Measurements from ENCODE around the gene LMAN1L. TPM values are rescaled to one million over a fixed set of nuclear protein-coding genes. Genes with fewer than 3 reads are reported as not detected.

The LMAN1L gene
- total RNA-seq, 1 donor from 2014 or later: not detected

- H3K4me3 ChIP-seq (ENCODE audit: low read depth, low read length): no peak overlapping the region
- no peak for TF ChIP-seq CTCF (IDR thresholded peaks at IDR 0.05; ENCODE audit: insufficient read depth, low read length, poor library complexity, severe bottlenecking)
- peaks cover 4% of the 10 kb centered on the region for H3K27me3 ChIP-seq (ENCODE audit: control insufficient read depth, insufficient read depth, low read length)
- no peak for DNase-seq (ENCODE audit: low read depth)
- no peaks in the 10 kb centered on the region for H3K36me3 ChIP-seq (ENCODE audit: control insufficient read depth, insufficient read depth, low read length)
Measured at GRCh38 chr15:74775894-74776293, 36.7 kb upstream of the LMAN1L start.

GRCh38 chr15:74776821-74777768 lies 35.5 kb upstream of the LMAN1L start:
- no peak for DNase-seq (ENCODE audit: low read depth)
- no peak overlapping the region for H3K4me3 ChIP-seq (ENCODE audit: low read depth, low read length)
- H3K27me3 ChIP-seq (ENCODE audit: control insufficient read depth, insufficient read depth, low read length): no peaks in the 10 kb centered on the region
- no peaks in the 10 kb centered on the region for H3K36me3 ChIP-seq (ENCODE audit: control insufficient read depth, insufficient read depth, low read length)
- no peak for TF ChIP-seq CTCF (IDR thresholded peaks at IDR 0.05; ENCODE audit: insufficient read depth, low read length, poor library complexity, severe bottlenecking)

- DNase-seq (ENCODE audit: low read depth): no peak
- TF ChIP-seq CTCF (IDR thresholded peaks at IDR 0.05; ENCODE audit: insufficient read depth, low read length, poor library complexity, severe bottlenecking): no peak
- Histone ChIP-seq H3K27me3 (ENCODE audit: control insufficient read depth, insufficient read depth, low read length) (no peaks in the 10 kb centered on the region), H3K4me3 (ENCODE audit: low read depth, low read length) (no peak overlapping the region), H3K36me3 (ENCODE audit: control insufficient read depth, insufficient read depth, low read length) (no peaks in the 10 kb centered on the region)
Measured at GRCh38 chr15:74777769-74778598, 34.7 kb upstream of the LMAN1L start.

GRCh38 chr15:74778599-74778970 lies 34.0 kb upstream of the LMAN1L start:
- TF ChIP-seq CTCF (IDR thresholded peaks at IDR 0.05; ENCODE audit: insufficient read depth, low read length, poor library complexity, severe bottlenecking): no peak
- H3K4me3 ChIP-seq (ENCODE audit: low read depth, low read length): no peak overlapping the region
- no peaks in the 10 kb centered on the region for H3K36me3 ChIP-seq (ENCODE audit: control insufficient read depth, insufficient read depth, low read length)
- no peaks in the 10 kb centered on the region for H3K27me3 ChIP-seq (ENCODE audit: control insufficient read depth, insufficient read depth, low read length)
- no peak for DNase-seq (ENCODE audit: low read depth)

- TF ChIP-seq CTCF (IDR thresholded peaks at IDR 0.05; ENCODE audit: insufficient read depth, low read length, poor library complexity, severe bottlenecking): no peak
- Histone ChIP-seq H3K4me3 (ENCODE audit: low read depth, low read length) (no peak overlapping the region), H3K27me3 (ENCODE audit: control insufficient read depth, insufficient read depth, low read length) (no peaks in the 10 kb centered on the region), H3K36me3 (ENCODE audit: control insufficient read depth, insufficient read depth, low read length) (no peaks in the 10 kb centered on the region)
- no peak for DNase-seq (ENCODE audit: low read depth)
Measured at GRCh38 chr15:74779162-74779648, 33.4 kb upstream of the LMAN1L start.
